Measurements from ENCODE around the gene ZNF420. TPM values are rescaled to one million over a fixed set of nuclear protein-coding genes. Genes with fewer than 3 reads are reported as not detected.
A peak's percentile ranks its signal among the peaks of the same experiment; 100 is the strongest.
"Not testable (repeated sequence)": the region's sequence is repeated elsewhere in the genome, so short reads cannot be mapped to it uniquely, and the experiment has no call there.

Gene ZNF420
- total RNA-seq, 2 experiments from 2014 or later, result 3.7 to 4.5 TPM

GRCh38 chr19:37114001-37114400 lies 35.8 kb downstream of the ZNF420 start:
- ATAC-seq (ENCODE audit: poor library complexity), result no peak
- H3K36me3 ChIP-seq (ENCODE audit: insufficient read depth, low read length), result peaks cover 29% of the 10 kb centered on the region
- intact Hi-C loops (cut with DNase I, micrococcal nuclease), result no loop called here
- no peaks in the 10 kb centered on the region for H3K27me3 ChIP-seq (ENCODE audit: control insufficient read depth in 1 of 2, insufficient read depth in 2 of 2, low read length in 2 of 2)
- H3K4me1 ChIP-seq (ENCODE audit: insufficient read depth, low read length), result no peaks in the 10 kb centered on the region
- H3K9me3 ChIP-seq (ENCODE audit: control insufficient read depth in 1 of 2, insufficient read depth in 1 of 2, low read length in 2 of 2), result peaks cover 39 to 68% of the 10 kb centered on the region in 2 experiments
- Mint-ChIP-seq H3K27ac (no peak overlapping the region), H3K27me3 (no peaks in the 10 kb centered on the region), H3K9me3 (peaks cover 26% of the 10 kb centered on the region), H3K36me3 (ENCODE audit: low read depth) (peaks cover 80% of the 10 kb centered on the region), H3K4me1 (ENCODE audit: low read depth) (no peaks in the 10 kb centered on the region), H3K4me3 (no peak overlapping the region)
- POLR2A ChIA-PET, result no interaction called here
- no peak for DNase-seq
- TF ChIP-seq CTCF (IDR thresholded peaks at IDR 0.05), result peak; percentile 16
- H3K27ac ChIP-seq (ENCODE audit: low read depth in 1 of 2, low read length in 2 of 2), result no peak overlapping the region
- no peak overlapping the region for H3K4me3 ChIP-seq (ENCODE audit: low read length)
- CTCF ChIA-PET, result no interaction called here

- H3K4me3 ChIP-seq (ENCODE audit: low read length); H3K27me3 ChIP-seq (ENCODE audit: control insufficient read depth in 1 of 2, insufficient read depth in 2 of 2, low read length in 2 of 2); H3K36me3 ChIP-seq (ENCODE audit: insufficient read depth, low read length); H3K4me1 Mint-ChIP-seq (ENCODE audit: low read depth); intact Hi-C loops (cut with DNase I, micrococcal nuclease); POLR2A ChIA-PET; H3K27ac Mint-ChIP-seq; CTCF ChIA-PET; H3K4me3 Mint-ChIP-seq; H3K27me3 Mint-ChIP-seq; H3K4me1 ChIP-seq (ENCODE audit: insufficient read depth, low read length); H3K27ac ChIP-seq (ENCODE audit: low read depth in 1 of 2, low read length in 2 of 2); DNase-seq; ATAC-seq (ENCODE audit: poor library complexity): not testable (repeated sequence)
- peaks cover 18 to 51% of the 10 kb centered on the region in 2 experiments for H3K9me3 ChIP-seq (ENCODE audit: control insufficient read depth in 1 of 2, insufficient read depth in 1 of 2, low read length in 2 of 2)
- Mint-ChIP-seq H3K36me3 (ENCODE audit: low read depth) (peaks cover 66% of the 10 kb centered on the region), H3K9me3 (peaks cover 13% of the 10 kb centered on the region)
Measured at GRCh38 chr19:37122093-37122492, 43.9 kb downstream of the ZNF420 start.

GRCh38 chr19:37127999-37128820 lies 50.0 kb downstream of the ZNF420 start:
- H3K36me3 Mint-ChIP-seq (ENCODE audit: low read depth), result peaks cover 99% of the 10 kb centered on the region
- TF ChIP-seq CTCF (IDR thresholded peaks at IDR 0.05), result no peak

GRCh38 chr19:37128821-37129177 lies 50.6 kb downstream of the ZNF420 start:
- ChIA-PET CTCF (no interaction called here), POLR2A (no interaction called here)
- H3K9me3 Mint-ChIP-seq, result peaks cover 24% of the 10 kb centered on the region
- no peaks in the 10 kb centered on the region for H3K4me1 Mint-ChIP-seq (ENCODE audit: low read depth)
- intact Hi-C loops (cut with DNase I, micrococcal nuclease), result no loop called here
- peaks cover 100% of the 10 kb centered on the region for H3K36me3 Mint-ChIP-seq (ENCODE audit: low read depth)
- no peak for TF ChIP-seq CTCF (IDR thresholded peaks at IDR 0.05)
- no peak overlapping the region for H3K4me3 Mint-ChIP-seq
- Histone ChIP-seq H3K27ac (ENCODE audit: low read depth in 1 of 2, low read length in 2 of 2) (no peak overlapping the region), H3K9me3 (ENCODE audit: control insufficient read depth in 1 of 2, insufficient read depth in 1 of 2, low read length in 2 of 2) (peaks cover 30 to 100% of the 10 kb centered on the region in 2 experiments), H3K4me3 (ENCODE audit: low read length) (no peak overlapping the region), H3K27me3 (ENCODE audit: control insufficient read depth in 1 of 2, insufficient read depth in 2 of 2, low read length in 2 of 2) (no peaks in the 10 kb centered on the region), H3K4me1 (ENCODE audit: insufficient read depth, low read length) (no peaks in the 10 kb centered on the region), H3K36me3 (ENCODE audit: insufficient read depth, low read length) (peaks cover 14% of the 10 kb centered on the region)
- H3K27ac Mint-ChIP-seq, result no peak overlapping the region
- ATAC-seq (ENCODE audit: poor library complexity) (no peak), DNase-seq (no peak)
- no peaks in the 10 kb centered on the region for H3K27me3 Mint-ChIP-seq

More at GRCh38 chr19:37127999-37128820, 50.0 kb downstream of the ZNF420 start:
- Mint-ChIP-seq H3K4me3 (no peak overlapping the region), H3K27me3 (no peaks in the 10 kb centered on the region), H3K4me1 (ENCODE audit: low read depth) (no peaks in the 10 kb centered on the region), H3K9me3 (peaks cover 21% of the 10 kb centered on the region), H3K27ac (no peak overlapping the region)
- H3K27me3 ChIP-seq (ENCODE audit: control insufficient read depth in 1 of 2, insufficient read depth in 2 of 2, low read length in 2 of 2), result no peaks in the 10 kb centered on the region
- H3K4me3 ChIP-seq (ENCODE audit: low read length), result no peak overlapping the region
- no peak overlapping the region for H3K27ac ChIP-seq (ENCODE audit: low read depth in 1 of 2, low read length in 2 of 2)
- DNase-seq, result no peak
- ChIA-PET CTCF (no interaction called here), POLR2A (no interaction called here)
- peaks cover 30 to 100% of the 10 kb centered on the region in 2 experiments for H3K9me3 ChIP-seq (ENCODE audit: control insufficient read depth in 1 of 2, insufficient read depth in 1 of 2, low read length in 2 of 2)
- peaks cover 14% of the 10 kb centered on the region for H3K36me3 ChIP-seq (ENCODE audit: insufficient read depth, low read length)
- intact Hi-C loops (cut with DNase I, micrococcal nuclease), result no loop called here
- ATAC-seq (ENCODE audit: poor library complexity), result no peak
- H3K4me1 ChIP-seq (ENCODE audit: insufficient read depth, low read length), result no peaks in the 10 kb centered on the region

Data from CD4-positive, alpha-beta T cell (primary cell).